Measurements from ENCODE around the gene TENT5D.
"Not testable (repeated sequence)": the region's sequence is repeated elsewhere in the genome, so short reads cannot be mapped to it uniquely, and the experiment has no call there.

GRCh38 chrX:80385651-80386050, 34.6 kb upstream of the TENT5D start:
- TF ChIP-seq, protein P1, sequence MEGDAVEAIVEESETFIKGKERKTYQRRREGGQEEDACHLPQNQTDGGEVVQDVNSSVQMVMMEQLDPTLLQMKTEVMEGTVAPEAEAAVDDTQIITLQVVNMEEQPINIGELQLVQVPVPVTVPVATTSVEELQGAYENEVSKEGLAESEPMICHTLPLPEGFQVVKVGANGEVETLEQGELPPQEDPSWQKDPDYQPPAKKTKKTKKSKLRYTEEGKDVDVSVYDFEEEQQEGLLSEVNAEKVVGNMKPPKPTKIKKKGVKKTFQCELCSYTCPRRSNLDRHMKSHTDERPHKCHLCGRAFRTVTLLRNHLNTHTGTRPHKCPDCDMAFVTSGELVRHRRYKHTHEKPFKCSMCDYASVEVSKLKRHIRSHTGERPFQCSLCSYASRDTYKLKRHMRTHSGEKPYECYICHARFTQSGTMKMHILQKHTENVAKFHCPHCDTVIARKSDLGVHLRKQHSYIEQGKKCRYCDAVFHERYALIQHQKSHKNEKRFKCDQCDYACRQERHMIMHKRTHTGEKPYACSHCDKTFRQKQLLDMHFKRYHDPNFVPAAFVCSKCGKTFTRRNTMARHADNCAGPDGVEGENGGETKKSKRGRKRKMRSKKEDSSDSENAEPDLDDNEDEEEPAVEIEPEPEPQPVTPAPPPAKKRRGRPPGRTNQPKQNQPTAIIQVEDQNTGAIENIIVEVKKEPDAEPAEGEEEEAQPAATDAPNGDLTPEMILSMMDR (IDR thresholded peaks at IDR 0.05), result not testable (repeated sequence)
- not testable (repeated sequence) for TF ChIP-seq POLR2AphosphoS5 (IDR thresholded peaks at IDR 0.05); POLR2A (IDR thresholded peaks at IDR 0.05; ENCODE audit: low read depth)

Measured in esophagus muscularis mucosa (tissue), 3 donors.